Activated T-helper 17 cell treated with anti-CD3 and anti-CD28 coated beads, Interleukin-2, amount 50 U/mL, for 72 hours (primary cell): Measurements from ENCODE around the gene SNX24. TPM values are rescaled to one million over a fixed set of nuclear protein-coding genes. Genes with fewer than 3 reads are reported as not detected.

Experiments used
- ATAC-seq: fragments of 150-1000 bp; cut with Tn5 transposase; replicated peaks from 2 replicates; pipeline ENCODE4 v1.10.0; 2021; ENCODE audit warnings: mild to moderate bottlenecking, moderate library complexity
- H3K27ac Mint-ChIP-seq: one replicate; pipeline ENCODE4 v1.8.0; 2022; ENCODE audit warnings: mixed read lengths
- H3K27me3 Mint-ChIP-seq: one replicate; pipeline ENCODE4 v1.8.0; 2022; ENCODE audit warnings: mixed read lengths
- H3K36me3 Mint-ChIP-seq: one replicate; pipeline ENCODE4 v1.8.0; 2022; ENCODE audit warnings: low read depth, mild to moderate bottlenecking, mixed read lengths
- H3K4me1 Mint-ChIP-seq: one replicate; pipeline ENCODE4 v1.8.0; 2022; ENCODE audit warnings: mixed read lengths
- H3K4me3 Mint-ChIP-seq: one replicate; pipeline ENCODE4 v1.8.0; 2022; ENCODE audit warnings: mild to moderate bottlenecking, mixed read lengths
- H3K9me3 Mint-ChIP-seq: one replicate; pipeline ENCODE4 v1.8.0; 2022; ENCODE audit warnings: mixed read lengths
- total RNA-seq, 2 donors: library from RNA; stranded (reverse); gene quantifications; one replicate each; pipeline ENCODE4 v1.2.3, GENCODE V29; 2022

Gene SNX24, protein sequence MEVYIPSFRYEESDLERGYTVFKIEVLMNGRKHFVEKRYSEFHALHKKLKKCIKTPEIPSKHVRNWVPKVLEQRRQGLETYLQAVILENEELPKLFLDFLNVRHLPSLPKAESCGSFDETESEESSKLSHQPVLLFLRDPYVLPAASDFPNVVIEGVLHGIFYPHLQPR
- total RNA-seq = 10 to 100 TPM in 1 of 2 donors, 1 to 10 TPM in 1; 9.5 to 11.3 TPM

DNA sequence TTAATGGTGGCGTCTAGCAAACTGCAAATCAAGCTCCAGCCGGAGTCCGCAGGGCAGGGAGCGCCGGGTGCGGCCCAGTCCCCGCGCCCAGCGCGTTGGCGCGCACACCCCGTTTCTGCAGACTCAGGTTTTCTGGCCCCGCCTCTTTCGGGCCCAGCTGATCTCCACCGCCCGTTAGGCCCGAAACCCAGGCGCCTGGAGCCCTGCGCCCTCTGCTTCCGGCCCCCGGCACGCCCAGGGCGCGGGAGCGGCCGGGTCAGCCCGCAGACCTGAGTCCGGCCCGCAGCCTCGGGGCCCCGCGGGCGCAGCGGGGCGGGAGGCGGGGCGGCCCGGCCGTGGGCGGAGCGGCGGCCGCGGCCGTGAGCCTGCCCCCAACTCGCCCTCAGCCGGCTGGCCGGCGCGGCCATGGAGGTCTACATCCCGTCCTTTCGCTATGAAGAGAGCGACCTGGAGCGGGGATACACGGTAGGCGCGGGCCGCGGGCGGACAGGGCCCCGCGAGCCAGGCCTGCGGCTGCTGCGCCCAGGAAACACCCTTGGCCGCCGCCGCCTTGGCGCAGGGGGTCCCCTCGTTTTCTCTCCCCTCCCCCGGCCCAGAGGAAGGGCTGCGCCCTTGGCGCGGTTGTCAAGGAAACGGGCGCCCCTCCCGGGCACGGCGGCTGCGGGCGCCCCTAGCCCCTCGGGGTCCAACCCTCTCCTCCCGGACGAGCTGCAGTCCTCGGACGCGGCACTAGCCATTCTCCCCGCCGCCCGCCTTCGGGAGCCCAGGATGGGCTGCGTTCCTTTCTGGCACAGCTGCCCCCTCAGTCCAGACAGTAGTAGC is at the start of gene SNX24:
Gene SNX24 (plus strand): TSS at position 385 of the 822 bp plus-strand sequence. CDS start 21 bp downstream, at position 406.
- Mint-ChIP-seq H3K36me3 (no peaks in the 10 kb centered on the region), H3K27me3 (no peaks in the 10 kb centered on the region), H3K27ac (peak within 1 kb of the TSS; percentile 90), H3K4me1 (peaks cover 14% of the 10 kb centered on the region), H3K9me3 (no peaks in the 10 kb centered on the region), H3K4me3 (peak within 1 kb of the TSS; percentile 92)
- ATAC-seq = peak; percentile 93

DNA sequence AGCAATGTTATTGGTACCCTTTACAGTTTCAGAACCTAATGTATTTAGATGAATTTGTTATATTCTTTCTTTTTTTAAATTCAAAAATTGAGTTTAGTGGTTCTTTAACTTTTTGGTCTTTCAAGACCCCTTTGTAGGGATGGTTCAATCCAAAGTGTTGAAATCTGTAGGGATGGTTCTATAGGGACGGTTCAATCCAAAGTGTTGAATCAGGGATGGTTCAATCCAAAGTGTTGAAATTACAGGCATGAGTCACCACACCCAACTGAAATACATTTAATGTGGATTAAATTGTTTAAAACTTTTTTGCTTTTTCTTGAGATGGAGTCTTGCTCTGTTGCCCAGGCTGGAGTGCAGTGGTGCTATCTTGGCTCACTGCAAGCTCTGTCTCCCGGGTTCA is 39.9 kb upstream of the SNX24 start:
- no peak for ATAC-seq
- Mint-ChIP-seq H3K4me3 (no peak overlapping the region), H3K27ac (no peak overlapping the region), H3K27me3 (no peaks in the 10 kb centered on the region), H3K4me1 (no peaks in the 10 kb centered on the region), H3K9me3 (no peaks in the 10 kb centered on the region), H3K36me3 (peaks cover 87% of the 10 kb centered on the region)

DNA sequence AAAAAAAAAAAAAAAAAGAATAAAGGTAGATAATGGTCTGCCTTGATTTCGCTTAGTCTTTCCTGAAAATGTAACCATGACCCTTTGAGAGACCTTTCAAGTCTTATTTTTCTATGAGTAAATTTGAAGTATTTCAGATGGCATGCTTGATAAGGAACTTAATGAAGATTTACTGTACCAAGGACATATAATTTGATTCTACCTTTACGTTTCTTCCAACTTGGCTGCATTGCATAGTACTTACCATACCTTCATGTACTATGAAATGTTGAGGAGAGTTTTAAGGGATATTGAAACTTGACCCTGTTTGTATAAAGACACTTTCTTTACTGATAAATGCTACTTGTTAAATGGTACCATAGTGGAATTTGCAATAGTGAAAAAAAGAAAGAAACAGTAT is 35.0 kb upstream of the SNX24 start:
- Mint-ChIP-seq H3K4me1 (no peaks in the 10 kb centered on the region), H3K4me3 (no peak overlapping the region), H3K36me3 (peaks cover 48% of the 10 kb centered on the region), H3K27ac (no peak overlapping the region), H3K27me3 (no peaks in the 10 kb centered on the region), H3K9me3 (no peaks in the 10 kb centered on the region)
- no peak for ATAC-seq

DNA sequence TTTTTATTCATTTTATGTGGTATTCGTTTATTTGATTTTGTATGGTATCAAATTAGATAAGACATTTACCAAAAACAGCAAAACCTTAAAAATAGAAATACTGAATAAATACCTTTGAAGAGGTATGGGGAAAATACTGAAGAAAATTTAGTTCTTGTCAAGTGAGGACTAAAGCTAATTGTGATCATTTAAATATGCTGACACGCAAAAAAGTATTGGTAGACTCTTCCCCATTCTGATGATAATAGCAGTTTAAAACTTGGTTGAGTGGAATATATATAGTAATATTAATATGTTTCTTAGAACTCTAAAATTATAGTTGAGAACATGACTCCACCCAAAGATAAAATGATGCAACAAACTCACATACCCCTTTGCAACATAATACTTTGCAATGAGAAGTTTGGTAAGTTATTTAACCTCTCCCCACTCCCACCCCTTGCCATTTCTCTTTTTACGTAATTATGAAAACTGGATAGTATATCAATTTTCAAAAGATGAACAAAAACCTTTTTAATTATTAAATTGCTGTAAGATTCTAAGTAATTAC is 30.1 kb upstream of the SNX24 start:
- H3K27ac Mint-ChIP-seq = no peak overlapping the region
- peaks cover 39% of the 10 kb centered on the region for H3K36me3 Mint-ChIP-seq
- no peak overlapping the region for H3K4me3 Mint-ChIP-seq
- no peak for ATAC-seq
- H3K9me3 Mint-ChIP-seq = no peaks in the 10 kb centered on the region
- no peaks in the 10 kb centered on the region for H3K4me1 Mint-ChIP-seq
- H3K27me3 Mint-ChIP-seq = no peaks in the 10 kb centered on the region

DNA sequence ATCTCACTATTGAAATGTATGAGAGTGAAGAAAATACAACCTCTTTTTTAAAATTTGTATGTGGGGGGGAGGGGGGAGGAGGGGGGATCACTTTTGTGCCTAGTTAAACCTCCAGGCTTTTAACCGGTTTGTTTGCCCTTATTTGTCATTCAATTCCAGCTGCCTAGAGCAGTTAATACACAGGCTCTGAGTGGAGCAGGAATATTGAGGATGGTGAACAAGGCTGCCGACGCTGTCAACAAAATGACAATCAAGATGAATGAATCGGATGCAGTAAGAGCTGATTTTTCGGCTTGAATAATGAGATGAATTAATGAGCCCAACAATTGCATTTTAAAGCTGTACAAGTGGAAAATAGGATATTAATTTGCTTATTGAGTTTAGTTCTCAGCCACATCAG is 28.7 kb upstream of the SNX24 start:
- no peaks in the 10 kb centered on the region for H3K4me1 Mint-ChIP-seq
- no peak overlapping the region for H3K4me3 Mint-ChIP-seq
- peaks cover 48% of the 10 kb centered on the region for H3K36me3 Mint-ChIP-seq
- no peaks in the 10 kb centered on the region for H3K27me3 Mint-ChIP-seq
- no peak overlapping the region for H3K27ac Mint-ChIP-seq
- no peak for ATAC-seq
- H3K9me3 Mint-ChIP-seq = no peaks in the 10 kb centered on the region

DNA sequence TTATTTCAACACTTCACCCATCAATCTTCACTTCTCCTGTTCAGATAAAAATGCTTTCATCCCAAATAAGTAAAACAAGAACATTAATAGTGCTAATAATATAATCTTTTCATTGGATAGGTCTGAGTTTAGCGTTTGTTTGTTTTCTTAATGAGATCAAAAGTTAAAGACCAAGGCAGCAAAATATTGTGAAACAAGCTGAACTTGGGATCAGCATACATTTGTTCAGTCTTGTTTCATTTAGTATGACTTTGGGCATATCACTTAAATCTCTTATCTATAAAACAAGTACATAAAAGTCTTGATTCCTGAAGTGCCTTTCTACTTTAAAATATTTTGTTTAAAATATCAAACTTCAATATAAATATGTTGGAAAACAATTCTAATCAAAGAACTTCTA is 13.4 kb upstream of the SNX24 start:
- Mint-ChIP-seq H3K27me3 (no peaks in the 10 kb centered on the region), H3K4me3 (no peak overlapping the region), H3K36me3 (peaks cover 26% of the 10 kb centered on the region), H3K4me1 (no peaks in the 10 kb centered on the region), H3K9me3 (no peaks in the 10 kb centered on the region), H3K27ac (no peak overlapping the region)
- ATAC-seq = no peak

DNA sequence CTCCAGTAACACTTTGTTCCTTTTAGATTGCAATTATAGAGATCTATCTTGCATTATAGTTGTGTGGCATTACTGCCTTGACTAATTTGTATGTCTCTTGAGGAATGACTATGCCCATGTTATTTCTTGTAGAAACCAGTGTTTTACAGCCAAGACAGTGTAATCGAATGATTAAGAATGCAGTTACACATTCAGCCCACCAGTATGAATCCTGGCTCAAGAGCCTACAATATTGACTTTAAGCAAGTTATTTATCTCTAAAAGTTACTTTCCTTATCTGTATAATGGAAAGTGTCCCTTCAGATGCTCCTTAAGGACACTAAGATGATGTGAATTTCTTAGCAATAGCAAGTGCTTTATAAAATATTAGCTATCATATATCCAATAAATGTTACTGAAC is 9.7 kb upstream of the SNX24 start:
- ATAC-seq = no peak
- H3K4me3 Mint-ChIP-seq = no peak overlapping the region
- H3K9me3 Mint-ChIP-seq = no peaks in the 10 kb centered on the region
- H3K27me3 Mint-ChIP-seq = no peaks in the 10 kb centered on the region
- no peak overlapping the region for H3K27ac Mint-ChIP-seq
- peaks cover 4% of the 10 kb centered on the region for H3K4me1 Mint-ChIP-seq
- H3K36me3 Mint-ChIP-seq = no peaks in the 10 kb centered on the region

DNA sequence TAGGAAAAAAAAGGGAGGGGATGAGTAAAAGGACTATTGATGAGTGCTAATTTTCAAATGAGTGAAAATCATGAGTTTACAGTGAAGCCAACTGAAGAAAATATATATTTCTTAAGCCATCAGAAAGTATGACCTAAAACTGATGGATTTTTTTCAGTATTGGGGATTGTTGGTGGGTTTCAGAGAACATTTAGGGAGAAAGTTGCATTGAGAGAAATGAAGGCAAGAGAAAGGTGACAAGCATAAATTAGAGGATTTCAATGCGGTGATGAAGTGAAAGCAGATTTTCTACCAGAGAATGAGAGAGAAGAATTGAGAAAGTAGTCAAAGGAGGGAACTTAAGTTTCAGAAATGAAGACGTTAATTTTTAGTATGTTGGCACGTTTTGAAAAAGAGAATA is 8.5 kb upstream of the SNX24 start:
- H3K27me3 Mint-ChIP-seq = no peaks in the 10 kb centered on the region
- no peak overlapping the region for H3K27ac Mint-ChIP-seq
- no peak overlapping the region for H3K4me3 Mint-ChIP-seq
- no peaks in the 10 kb centered on the region for H3K36me3 Mint-ChIP-seq
- H3K9me3 Mint-ChIP-seq = no peaks in the 10 kb centered on the region
- no peak for ATAC-seq
- H3K4me1 Mint-ChIP-seq = peaks cover 6% of the 10 kb centered on the region

DNA sequence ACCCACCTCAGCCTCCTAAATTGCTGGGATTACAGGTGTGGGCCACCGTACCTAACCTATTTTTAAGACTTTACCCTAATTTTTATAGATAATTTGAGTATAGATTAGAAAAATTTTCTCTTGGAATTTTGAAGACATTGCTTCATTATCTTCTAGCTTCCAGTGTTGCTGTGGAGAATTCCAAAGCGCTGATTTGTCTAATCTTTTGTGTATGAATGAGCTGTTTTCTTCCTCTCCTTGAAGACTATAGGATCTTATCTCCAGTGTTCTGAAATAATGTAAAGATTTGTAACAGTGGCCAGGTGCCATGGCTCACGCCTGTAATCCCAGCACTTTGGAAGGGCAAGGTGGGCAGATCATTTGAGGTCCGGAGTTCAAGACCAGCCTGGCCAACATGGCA is 5.7 kb upstream of the SNX24 start:
- Mint-ChIP-seq H3K27me3 (no peaks in the 10 kb centered on the region), H3K9me3 (no peaks in the 10 kb centered on the region), H3K4me3 (no peak overlapping the region), H3K4me1 (peaks cover 6% of the 10 kb centered on the region), H3K27ac (no peak overlapping the region), H3K36me3 (no peaks in the 10 kb centered on the region)
- no peak for ATAC-seq

DNA sequence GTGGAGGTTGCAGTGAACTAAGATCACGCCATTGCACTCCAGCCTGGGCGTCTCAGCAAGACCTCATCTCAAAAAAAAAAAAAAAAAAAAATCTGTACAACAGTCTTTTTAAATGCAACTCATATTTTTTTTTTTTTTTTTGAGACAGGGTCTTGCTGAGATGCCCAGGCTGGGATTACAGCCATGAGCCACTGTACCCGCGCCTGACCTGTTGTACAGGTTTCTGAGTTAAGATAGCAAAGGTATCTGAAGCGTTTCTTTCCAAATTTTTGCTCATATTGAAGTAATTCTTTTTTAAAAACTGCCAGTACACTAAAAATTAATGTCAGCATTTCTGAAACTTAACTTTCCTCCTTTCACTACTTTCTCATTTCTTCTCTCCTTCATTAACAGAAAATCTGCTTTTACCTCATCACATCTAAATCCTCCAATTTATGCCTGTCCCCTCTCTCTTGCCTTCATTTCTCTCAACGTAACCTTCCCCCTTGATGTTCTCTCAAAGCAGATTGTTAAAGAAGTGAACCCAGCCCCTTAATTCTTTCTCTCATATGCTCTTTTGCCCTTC is 3.3 kb upstream of the SNX24 start:
- no peak for ATAC-seq
- Mint-ChIP-seq H3K27me3 (no peaks in the 10 kb centered on the region), H3K36me3 (no peaks in the 10 kb centered on the region), H3K9me3 (no peaks in the 10 kb centered on the region), H3K27ac (no peak overlapping the region), H3K4me3 (no peak overlapping the region), H3K4me1 (peaks cover 11% of the 10 kb centered on the region)

DNA sequence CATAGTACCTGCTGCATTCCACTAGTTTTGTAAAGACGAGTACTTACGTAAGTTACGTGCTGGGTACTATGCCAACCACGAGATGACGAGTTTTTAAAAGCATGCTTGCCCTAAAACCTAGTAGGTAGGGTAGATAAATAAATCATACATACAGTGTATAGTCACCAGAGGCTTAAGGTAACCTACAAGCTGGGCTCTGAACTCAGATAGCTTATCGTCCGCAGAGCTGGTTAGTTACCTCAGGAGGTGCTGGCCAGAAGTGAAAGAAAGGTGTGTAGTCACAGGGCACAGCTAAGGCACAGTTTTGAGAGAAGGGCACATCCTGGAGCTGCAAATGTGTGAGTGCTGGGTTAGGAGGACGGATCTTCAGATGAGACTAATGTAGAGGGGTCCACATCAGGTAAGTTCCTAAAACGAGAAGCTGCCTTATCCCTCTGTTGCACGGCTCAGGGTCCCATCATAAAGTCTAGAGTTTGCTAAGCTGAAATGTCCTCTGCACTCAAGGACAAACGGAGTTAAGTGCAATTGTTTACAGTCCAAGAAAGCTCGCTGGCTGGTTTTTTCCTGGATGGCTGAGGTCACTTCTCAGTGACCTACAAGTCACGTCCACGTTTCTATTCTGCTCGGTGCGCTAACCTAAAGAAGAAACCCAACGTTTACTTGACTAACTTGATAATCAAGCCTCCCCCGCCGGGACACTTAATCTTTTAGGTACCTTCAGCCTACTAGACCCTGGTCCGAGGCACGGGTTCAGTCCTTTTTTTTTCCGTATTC is 1.1 kb upstream of the SNX24 start:
- Mint-ChIP-seq H3K4me3 (peak overlapping the region; percentile 92), H3K27ac (peak overlapping the region; percentile 90), H3K36me3 (no peaks in the 10 kb centered on the region), H3K9me3 (no peaks in the 10 kb centered on the region), H3K4me1 (peaks cover 11% of the 10 kb centered on the region), H3K27me3 (no peaks in the 10 kb centered on the region)
- peak; percentile 9 for ATAC-seq

DNA sequence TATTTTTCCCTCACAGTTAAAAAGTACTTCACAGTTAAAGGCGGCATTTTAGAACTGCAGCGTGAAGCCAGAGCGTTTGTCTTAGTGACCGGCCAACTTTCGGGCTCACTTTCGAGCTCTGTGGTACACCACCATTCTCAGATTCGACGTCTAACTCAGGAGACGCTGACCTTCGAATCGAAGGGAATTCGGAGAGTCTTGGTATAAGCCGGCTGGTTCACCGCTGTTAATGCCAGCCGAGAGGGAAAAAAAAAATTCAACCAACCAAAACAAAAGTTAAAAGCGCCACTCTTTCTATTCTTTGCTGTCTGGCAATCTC is 544 bp upstream of the SNX24 start:
- ATAC-seq = peak; percentile 31
- Mint-ChIP-seq H3K4me3 (peak overlapping the region; percentile 92), H3K27me3 (no peaks in the 10 kb centered on the region), H3K9me3 (no peaks in the 10 kb centered on the region), H3K36me3 (no peaks in the 10 kb centered on the region), H3K4me1 (peaks cover 14% of the 10 kb centered on the region), H3K27ac (peak overlapping the region; percentile 90)

DNA sequence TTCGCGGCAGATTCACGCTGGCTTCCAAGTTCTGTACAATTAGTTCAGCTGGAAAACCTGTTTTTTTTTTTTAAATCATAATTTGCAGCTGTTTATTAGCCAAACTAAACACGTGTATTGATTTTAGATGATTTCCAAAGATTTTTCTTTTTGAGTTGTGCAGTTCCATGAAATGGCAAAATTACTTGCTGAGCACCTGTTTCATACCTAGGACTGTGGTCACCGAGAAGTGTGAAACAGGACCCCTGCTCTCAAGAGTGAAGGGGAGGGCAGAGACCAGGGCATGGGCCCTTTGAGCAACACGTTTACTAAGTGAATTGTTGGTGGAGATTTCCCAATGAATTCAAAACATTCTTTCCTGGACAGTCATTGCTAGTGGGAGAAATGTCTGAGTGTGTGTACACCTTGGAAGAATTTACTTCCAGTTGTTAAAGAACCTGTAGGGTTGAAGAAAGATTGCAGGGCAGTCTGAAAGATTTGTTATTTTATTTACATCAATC is 688 bp downstream of the SNX24 start:
- peak overlapping the region; percentile 81 for H3K27ac Mint-ChIP-seq
- H3K36me3 Mint-ChIP-seq = no peaks in the 10 kb centered on the region
- peak overlapping the region; percentile 73 for H3K4me3 Mint-ChIP-seq
- peaks cover 10% of the 10 kb centered on the region for H3K4me1 Mint-ChIP-seq
- no peaks in the 10 kb centered on the region for H3K27me3 Mint-ChIP-seq
- no peak for ATAC-seq
- H3K9me3 Mint-ChIP-seq = no peaks in the 10 kb centered on the region

DNA sequence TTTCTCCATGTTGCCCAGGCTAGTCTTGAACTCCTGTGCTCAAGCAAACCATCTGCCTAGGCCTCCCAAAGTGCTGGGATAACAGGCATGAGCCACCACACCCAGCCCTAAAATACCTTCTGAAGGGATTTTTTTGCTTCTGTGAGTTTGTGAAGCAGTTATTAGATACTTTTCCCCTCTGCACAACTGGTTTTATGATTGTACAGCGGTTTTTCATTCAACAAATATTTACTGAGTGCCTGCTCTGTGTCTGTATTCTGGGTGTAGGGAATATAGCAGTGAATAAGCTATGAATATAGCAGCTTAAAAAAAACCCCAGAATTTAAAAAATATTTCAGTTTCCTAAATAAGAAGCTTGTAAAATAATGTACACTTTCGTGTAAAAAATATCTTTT is 2.3 kb downstream of the SNX24 start:
- no peaks in the 10 kb centered on the region for H3K36me3 Mint-ChIP-seq
- no peak overlapping the region for H3K27ac Mint-ChIP-seq
- no peaks in the 10 kb centered on the region for H3K27me3 Mint-ChIP-seq
- H3K4me3 Mint-ChIP-seq = no peak overlapping the region
- ATAC-seq = no peak
- H3K4me1 Mint-ChIP-seq = peaks cover 10% of the 10 kb centered on the region
- no peaks in the 10 kb centered on the region for H3K9me3 Mint-ChIP-seq
